K562 (cell line): ENCODE data around the gene GPR42. TPM values are rescaled to one million over a fixed set of nuclear protein-coding genes. Genes with fewer than 3 reads are reported as not detected.

Source experiments
- ATAC-seq: fragments of 200-7000 bp; cut with Tn5 transposase; 3 replicates; pipeline ENCODE4 v1.9.1; 2020; ENCODE audit warnings: moderate library complexity
- BruUV-seq: library from RNA; stranded (reverse); fragments of 400-500 nt; replicated peaks from 2 replicates; lab custom pipeline; 2021; lab: Mats Ljungman, UMichigan
- CTCF ChIA-PET: fragments of 300-600 bp; formaldehyde crosslinking; extraction: SDS; loops from one replicate; lab custom pipeline; 2021; ENCODE audit warnings: low intra/inter-chr PET ratio; lab: Yijun Ruan, JAX
- POLR2A ChIA-PET: fragments of 300-600, 350-650 bp; sonication (Branson Sonifier 250); formaldehyde crosslinking; extraction: SDS; loops from one replicate; lab custom pipeline; 2021; ENCODE audit warnings: antibody characterized with exemption, inconsistent platforms; lab: Yijun Ruan, JAX
- DNase-seq, 4 experiments: peaks; one replicate each; pipeline versions ENCODE4 v3.0.0 to v3.0.0-alpha.2; 2011 to 2018; ENCODE audit warnings: low spot score in 3 of 4, mixed read lengths in 3 of 4; ENCODE audit errors: extremely low read depth in 1 of 4
- FAIRE-seq: peaks from 2 replicates; lab custom pipeline; 2011; peaks lifted over from hg19 to GRCh38; lab: Jason Lieb, UNC
- H2AFZ ChIP-seq: 2 replicates; pipeline ENCODE4 v1.6.0; 2011; ENCODE audit warnings: low read depth, low read length, control low read depth, inconsistent platforms
- H3K27ac ChIP-seq: fragments of 200-600 bp; 3 replicates; pipeline ENCODE4 v1.8.0; 2011; ENCODE audit warnings: low read depth, mild to moderate bottlenecking, control low read depth, inconsistent platforms, low read length, moderate library complexity, mixed read lengths; ENCODE audit errors: extremely low read depth
- H3K27me3 ChIP-seq, 2 experiments: fragments of 300-600 bp in 1 of 2; 2 replicates in 1 of 2; 3 replicates in 1 of 2; pipeline versions ENCODE4 v1.6.0 to v1.8.0; 2011; ENCODE audit warnings: inconsistent platforms in 2 of 2, low read length in 2 of 2, mild to moderate bottlenecking in 1 of 2, mixed read lengths in 1 of 2, moderate library complexity in 1 of 2; ENCODE audit not compliant: control insufficient read depth in 2 of 2, insufficient read depth in 2 of 2
- H3K36me3 ChIP-seq: fragments of 300-600 bp; 3 replicates; pipeline ENCODE4 v1.8.0; 2011; ENCODE audit warnings: mild to moderate bottlenecking, low read length, inconsistent platforms; ENCODE audit not compliant: control insufficient read depth, insufficient read depth
- H3K4me1 ChIP-seq, 2 experiments: fragments of 200-600 bp in 1 of 2; replicated peaks in 1 of 2; 2 replicates in 1 of 2; 3 replicates in 1 of 2; pipeline versions ENCODE4 v1.5.1 to v1.8.0; 2011; ENCODE audit warnings: inconsistent platforms in 2 of 2, low read length in 2 of 2, mild to moderate bottlenecking in 1 of 2, mixed read lengths in 1 of 2, moderate library complexity in 1 of 2; ENCODE audit not compliant: control insufficient read depth in 2 of 2, insufficient read depth in 2 of 2
- H3K4me2 ChIP-seq: 2 replicates; pipeline ENCODE4 v1.6.1; 2011; ENCODE audit warnings: low read length, control low read depth, inconsistent platforms, mixed read lengths; ENCODE audit not compliant: insufficient read depth
- H3K4me3 ChIP-seq: fragments of 200-600 bp; sonication (generic), shearing (Covaris generic); 2 replicates; pipeline ENCODE4 v1.5.1; 2016; ENCODE audit warnings: control low read depth, inconsistent platforms
- H3K79me2 ChIP-seq: fragments of 200-600 bp; 3 replicates; pipeline ENCODE4 v1.8.0; 2011; ENCODE audit warnings: low read length, inconsistent platforms; ENCODE audit not compliant: control insufficient read depth, insufficient read depth
- H3K9ac ChIP-seq, 2 experiments: 2 replicates each; pipeline versions ENCODE4 v1.6.0 to v1.6.1; 2011; ENCODE audit warnings: low read depth in 2 of 2, low read length in 2 of 2, control low read depth in 1 of 2, inconsistent platforms in 1 of 2, mild to moderate bottlenecking in 1 of 2, mixed read lengths in 1 of 2; ENCODE audit not compliant: insufficient read depth in 1 of 2
- H3K9me1 ChIP-seq: one replicate; pipeline ENCODE4 v1.6.0; 2011; ENCODE audit warnings: inconsistent platforms, mild to moderate bottlenecking, low read length, moderate library complexity; ENCODE audit not compliant: control insufficient read depth, insufficient read depth
- H3K9me3 ChIP-seq: replicated peaks from 2 replicates; pipeline ENCODE4 v1.5.1; 2011; ENCODE audit warnings: low read depth, low read length, inconsistent platforms; ENCODE audit not compliant: control insufficient read depth, insufficient read depth
- H4K20me1 ChIP-seq: replicated peaks from 2 replicates; pipeline ENCODE4 v1.6.1; 2011; ENCODE audit warnings: low read length, inconsistent platforms, mixed read lengths; ENCODE audit not compliant: control insufficient read depth, insufficient read depth
- WGBS: fragments of 100-300 bp; shearing (Covaris generic); methylation state at CpG from one replicate; pipeline ENCODE4 v1.1.6; 2016; ENCODE audit warnings: low coverage, mixed read lengths; ENCODE audit not compliant: insufficient coverage; ENCODE audit errors: missing lambda C conversion rate; 5-methylcytosine and 5-hydroxymethylcytosine counted together
- in situ Hi-C: fragments of 300-500 bp; cut with MboI; formaldehyde crosslinking; loops from 4 replicates; pipeline ENCODE4 v1.15.0; 2018; ENCODE audit warnings: inconsistent platforms, mixed read lengths
- intact Hi-C: fragments of 100-400 bp; cut with micrococcal nuclease; formaldehyde crosslinking; loops from 2 replicates; pipeline ENCODE4 v1.14.2; 2022
- polyA plus RNA-seq, 8 experiments: library from polyadenylated mRNA; depleted of rRNA in 4 of 8; stranded (reverse) in 5 of 8; unstranded in 3 of 8; fragments of >200 nt; fragmentation: Nextera tagmentation in 2 of 8; fragmentation: Illumina TruSeq in 1 of 8; extraction: Ambion mirVana in 2 of 8; extraction: Trizol in 1 of 8; gene quantifications; 2 replicates each; pipeline versions ENCODE4 v1.2.1 to v1.2.3, GENCODE V29; 2011 to 2014; ENCODE audit warnings: inconsistent platforms in 1 of 8, missing spikeins in 1 of 8
- total RNA-seq, 7 experiments: library from RNA; depleted of rRNA in 6 of 7; stranded (reverse); fragments of >200 nt in 6 of 7; fragmentation: Illumina TruSeq in 2 of 7; extraction: Trizol in 2 of 7; gene quantifications; 2 replicates each; pipeline versions ENCODE4 v1.2.1 to v1.2.3, GENCODE V29; 2011 to 2021; ENCODE audit warnings: low replicate concordance in 1 of 7
- TF ChIP-seq, protein P1 (sequence below): sonication (generic); formaldehyde crosslinking; IDR thresholded peaks from 2 replicates; pipeline ENCODE4 v1.8.1; 2023; ENCODE audit warnings: missing genetic modification reagents, mild to moderate bottlenecking, borderline replicate concordance

Gene GPR42
- total and polyA plus RNA-seq, 9 of the 15 experiments (the other 6 are each of a cell fraction or from before 2014, with no cell fraction given): not detected

DNA sequence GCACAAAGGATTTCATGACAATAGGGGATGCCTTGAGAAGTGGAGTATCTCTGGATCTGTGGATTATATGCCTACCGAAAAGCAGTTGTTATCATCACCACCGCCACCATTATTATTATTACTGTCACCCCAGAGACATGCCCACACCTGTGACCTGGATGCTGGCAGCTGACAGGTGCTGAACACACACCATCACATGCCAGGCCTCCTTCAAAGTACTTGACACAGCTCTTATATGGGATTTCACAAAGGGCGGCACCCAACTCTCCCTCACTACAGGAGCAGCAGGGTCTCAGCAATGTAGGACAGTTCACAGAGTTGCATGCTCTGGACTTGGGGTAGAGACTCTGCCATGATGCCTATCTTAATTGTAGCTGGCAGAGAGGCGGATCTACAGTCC, 5.6 kb upstream of the GPR42 start:
- POLR2A ChIA-PET: interaction anchor here (1.0 to 1.1 kb wide), 2 partner anchors 12 to 13 kb away, joined by 3 read pairs; no protein-coding TSS in a partner anchor

More for the DNA sequence above, 5.6 kb upstream of the GPR42 start:
- Histone ChIP-seq H3K4me3 (no peak overlapping the region), H3K27me3 (peaks cover 25 to 55% of the 10 kb centered on the region in 2 experiments), H3K9me3 (no peaks in the 10 kb centered on the region), H3K79me2 (no peaks in the 10 kb centered on the region), H4K20me1 (no peaks in the 10 kb centered on the region), H3K4me2 (no peak overlapping the region), H2AFZ (no peak overlapping the region), H3K4me1 (no peaks in the 10 kb centered on the region), H3K36me3 (no peaks in the 10 kb centered on the region), H3K27ac (no peak overlapping the region), H3K9me1 (no peaks in the 10 kb centered on the region), H3K9ac (no peak overlapping the region)
- CTCF ChIA-PET: no interaction called here
- ATAC-seq (no peak), DNase-seq (no peak), FAIRE-seq (no peak)
- TF ChIP-seq, protein P1, sequence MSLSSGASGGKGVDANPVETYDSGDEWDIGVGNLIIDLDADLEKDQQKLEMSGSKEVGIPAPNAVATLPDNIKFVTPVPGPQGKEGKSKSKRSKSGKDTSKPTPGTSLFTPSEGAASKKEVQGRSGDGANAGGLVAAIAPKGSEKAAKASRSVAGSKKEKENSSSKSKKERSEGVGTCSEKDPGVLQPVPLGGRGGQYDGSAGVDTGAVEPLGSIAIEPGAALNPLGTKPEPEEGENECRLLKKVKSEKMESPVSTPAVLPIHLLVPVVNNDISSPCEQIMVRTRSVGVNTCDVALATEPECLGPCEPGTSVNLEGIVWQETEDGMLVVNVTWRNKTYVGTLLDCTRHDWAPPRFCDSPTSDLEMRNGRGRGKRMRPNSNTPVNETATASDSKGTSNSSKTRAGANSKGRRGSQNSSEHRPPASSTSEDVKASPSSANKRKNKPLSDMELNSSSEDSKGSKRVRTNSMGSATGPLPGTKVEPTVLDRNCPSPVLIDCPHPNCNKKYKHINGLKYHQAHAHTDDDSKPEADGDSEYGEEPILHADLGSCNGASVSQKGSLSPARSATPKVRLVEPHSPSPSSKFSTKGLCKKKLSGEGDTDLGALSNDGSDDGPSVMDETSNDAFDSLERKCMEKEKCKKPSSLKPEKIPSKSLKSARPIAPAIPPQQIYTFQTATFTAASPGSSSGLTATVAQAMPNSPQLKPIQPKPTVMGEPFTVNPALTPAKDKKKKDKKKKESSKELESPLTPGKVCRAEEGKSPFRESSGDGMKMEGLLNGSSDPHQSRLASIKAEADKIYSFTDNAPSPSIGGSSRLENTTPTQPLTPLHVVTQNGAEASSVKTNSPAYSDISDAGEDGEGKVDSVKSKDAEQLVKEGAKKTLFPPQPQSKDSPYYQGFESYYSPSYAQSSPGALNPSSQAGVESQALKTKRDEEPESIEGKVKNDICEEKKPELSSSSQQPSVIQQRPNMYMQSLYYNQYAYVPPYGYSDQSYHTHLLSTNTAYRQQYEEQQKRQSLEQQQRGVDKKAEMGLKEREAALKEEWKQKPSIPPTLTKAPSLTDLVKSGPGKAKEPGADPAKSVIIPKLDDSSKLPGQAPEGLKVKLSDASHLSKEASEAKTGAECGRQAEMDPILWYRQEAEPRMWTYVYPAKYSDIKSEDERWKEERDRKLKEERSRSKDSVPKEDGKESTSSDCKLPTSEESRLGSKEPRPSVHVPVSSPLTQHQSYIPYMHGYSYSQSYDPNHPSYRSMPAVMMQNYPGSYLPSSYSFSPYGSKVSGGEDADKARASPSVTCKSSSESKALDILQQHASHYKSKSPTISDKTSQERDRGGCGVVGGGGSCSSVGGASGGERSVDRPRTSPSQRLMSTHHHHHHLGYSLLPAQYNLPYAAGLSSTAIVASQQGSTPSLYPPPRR: no peak
- BruUV-seq: no TSS peak
- in situ Hi-C loops (no loop called here), intact Hi-C loops (no loop called here)
- WGBS: 6% methylated on average over 4 of the region's 4 CpGs
